TTC549 (cell line): ENCODE measurements around the gene COG5.

Experiments
- FAIRE-seq: peaks from 2 replicates; lab custom pipeline; 2012; peaks lifted over from hg19 to GRCh38; lab: Jason Lieb, UNC

The COG5 gene

GRCh38 chr7:107154826-107155225, 408.9 kb downstream of the COG5 start:
- no peak for FAIRE-seq

GRCh38 chr7:107152011-107152410, 411.7 kb downstream of the COG5 start:
- FAIRE-seq: no peak
